ENCODE results near the gene CEP112.
A peak's percentile ranks its signal among the peaks of the same experiment; 100 is the strongest.

The CEP112 gene

GRCh38 chr17:65683428-65683827, 508.5 kb downstream of the CEP112 start (continued):
- TF ChIP-seq CSRNP3 (CRISPR knock-in tag; IDR thresholded peaks at IDR 0.05) (no peak), ZFP3 (CRISPR knock-in tag; IDR thresholded peaks at IDR 0.05) (no peak)

- peak; percentile 77 for ATAC-seq
Observed at GRCh38 chr17:65681763-65682162, 510.2 kb downstream of the CEP112 start.

- ATAC-seq = no peak
- TF ChIP-seq ZNF8 (CRISPR knock-in tag; IDR thresholded peaks at IDR 0.05) = no peak
- no peak for TF ChIP-seq ZNF565 (CRISPR knock-in tag; conservative IDR thresholded peaks at IDR 0.05; ENCODE audit: low read depth)
- no peak for TF ChIP-seq ISL1 (CRISPR knock-in tag; IDR thresholded peaks at IDR 0.05)
- no peak for TF ChIP-seq ARNTL (CRISPR knock-in tag; IDR thresholded peaks at IDR 0.05; ENCODE audit: borderline replicate concordance, low read depth)
- TF ChIP-seq PATZ1 (CRISPR knock-in tag; IDR thresholded peaks at IDR 0.05; ENCODE audit: borderline replicate concordance) = no peak
Observed at GRCh38 chr17:65679165-65679845, 512.6 kb downstream of the CEP112 start.

DNA sequence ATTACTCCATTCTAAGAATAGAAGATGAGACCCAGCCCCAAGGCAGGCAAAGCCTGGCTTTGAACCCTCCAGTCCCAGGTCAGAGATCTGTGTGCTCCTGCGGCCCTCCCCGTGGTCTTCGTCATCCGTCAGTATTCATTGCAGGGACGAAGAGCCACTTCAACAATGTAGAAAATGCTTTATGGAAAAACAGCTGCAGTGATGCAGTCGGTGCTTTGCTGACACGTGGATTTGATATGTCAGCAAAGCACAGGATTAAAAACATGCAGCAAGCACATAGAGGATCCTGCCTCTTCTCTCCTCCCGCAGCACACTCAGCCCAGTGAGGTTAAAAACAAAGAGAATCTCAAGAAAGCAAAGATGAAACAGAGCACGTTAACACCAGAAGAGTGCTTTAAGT, 513.4 kb downstream of the CEP112 start:
- TF ChIP-seq BACH2 (CRISPR knock-in tag; IDR thresholded peaks at IDR 0.05; ENCODE audit: borderline replicate concordance) (no peak), TCF4 (CRISPR knock-in tag; IDR thresholded peaks at IDR 0.05; ENCODE audit: borderline replicate concordance) (no peak), CSRNP3 (CRISPR knock-in tag; IDR thresholded peaks at IDR 0.05) (no peak), TOX (CRISPR knock-in tag; IDR thresholded peaks at IDR 0.05; ENCODE audit: borderline replicate concordance) (no peak), ZNF565 (CRISPR knock-in tag; conservative IDR thresholded peaks at IDR 0.05; ENCODE audit: low read depth) (no peak), OSR1 (CRISPR knock-in tag; IDR thresholded peaks at IDR 0.05) (no peak), CSDC2 (CRISPR knock-in tag; IDR thresholded peaks at IDR 0.05) (no peak)
- ATAC-seq = no peak

GRCh38 chr17:65677932-65678331, 514.0 kb downstream of the CEP112 start:
- ATAC-seq = no peak; the same call in 1 of the 3 replicates

More at GRCh38 chr17:65677932-65678331, 514.0 kb downstream of the CEP112 start:
- TF ChIP-seq ZC3H10 (CRISPR knock-in tag; IDR thresholded peaks at IDR 0.05) = no peak
- TF ChIP-seq ZNF70 (CRISPR knock-in tag; IDR thresholded peaks at IDR 0.05) = no peak
- no peak for TF ChIP-seq ZFP3 (CRISPR knock-in tag; IDR thresholded peaks at IDR 0.05)
- TF ChIP-seq ESRRG (CRISPR knock-in tag; IDR thresholded peaks at IDR 0.05) = no peak
- TF ChIP-seq PPARA (CRISPR knock-in tag; IDR thresholded peaks at IDR 0.05; ENCODE audit: borderline replicate concordance) = no peak
- no peak for TF ChIP-seq PATZ1 (CRISPR knock-in tag; IDR thresholded peaks at IDR 0.05; ENCODE audit: borderline replicate concordance)
- TF ChIP-seq, protein P1, sequence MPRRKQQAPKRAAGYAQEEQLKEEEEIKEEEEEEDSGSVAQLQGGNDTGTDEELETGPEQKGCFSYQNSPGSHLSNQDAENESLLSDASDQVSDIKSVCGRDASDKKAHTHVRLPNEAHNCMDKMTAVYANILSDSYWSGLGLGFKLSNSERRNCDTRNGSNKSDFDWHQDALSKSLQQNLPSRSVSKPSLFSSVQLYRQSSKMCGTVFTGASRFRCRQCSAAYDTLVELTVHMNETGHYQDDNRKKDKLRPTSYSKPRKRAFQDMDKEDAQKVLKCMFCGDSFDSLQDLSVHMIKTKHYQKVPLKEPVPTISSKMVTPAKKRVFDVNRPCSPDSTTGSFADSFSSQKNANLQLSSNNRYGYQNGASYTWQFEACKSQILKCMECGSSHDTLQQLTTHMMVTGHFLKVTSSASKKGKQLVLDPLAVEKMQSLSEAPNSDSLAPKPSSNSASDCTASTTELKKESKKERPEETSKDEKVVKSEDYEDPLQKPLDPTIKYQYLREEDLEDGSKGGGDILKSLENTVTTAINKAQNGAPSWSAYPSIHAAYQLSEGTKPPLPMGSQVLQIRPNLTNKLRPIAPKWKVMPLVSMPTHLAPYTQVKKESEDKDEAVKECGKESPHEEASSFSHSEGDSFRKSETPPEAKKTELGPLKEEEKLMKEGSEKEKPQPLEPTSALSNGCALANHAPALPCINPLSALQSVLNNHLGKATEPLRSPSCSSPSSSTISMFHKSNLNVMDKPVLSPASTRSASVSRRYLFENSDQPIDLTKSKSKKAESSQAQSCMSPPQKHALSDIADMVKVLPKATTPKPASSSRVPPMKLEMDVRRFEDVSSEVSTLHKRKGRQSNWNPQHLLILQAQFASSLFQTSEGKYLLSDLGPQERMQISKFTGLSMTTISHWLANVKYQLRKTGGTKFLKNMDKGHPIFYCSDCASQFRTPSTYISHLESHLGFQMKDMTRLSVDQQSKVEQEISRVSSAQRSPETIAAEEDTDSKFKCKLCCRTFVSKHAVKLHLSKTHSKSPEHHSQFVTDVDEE (CRISPR knock-in tag; IDR thresholded peaks at IDR 0.05) = no peak
- TF ChIP-seq RARB (CRISPR knock-in tag; IDR thresholded peaks at IDR 0.05) = no peak
